Measurements from ENCODE around the gene RTN4RL1. TPM values are rescaled to one million over a fixed set of nuclear protein-coding genes. Genes with fewer than 3 reads are reported as not detected.

The RTN4RL1 gene
- total and polyA plus RNA-seq, 2 of the 13 experiments (the other 11 are each of a cell fraction or from before 2014, with no cell fraction given): 0.01 TPM; not detected in 1

DNA sequence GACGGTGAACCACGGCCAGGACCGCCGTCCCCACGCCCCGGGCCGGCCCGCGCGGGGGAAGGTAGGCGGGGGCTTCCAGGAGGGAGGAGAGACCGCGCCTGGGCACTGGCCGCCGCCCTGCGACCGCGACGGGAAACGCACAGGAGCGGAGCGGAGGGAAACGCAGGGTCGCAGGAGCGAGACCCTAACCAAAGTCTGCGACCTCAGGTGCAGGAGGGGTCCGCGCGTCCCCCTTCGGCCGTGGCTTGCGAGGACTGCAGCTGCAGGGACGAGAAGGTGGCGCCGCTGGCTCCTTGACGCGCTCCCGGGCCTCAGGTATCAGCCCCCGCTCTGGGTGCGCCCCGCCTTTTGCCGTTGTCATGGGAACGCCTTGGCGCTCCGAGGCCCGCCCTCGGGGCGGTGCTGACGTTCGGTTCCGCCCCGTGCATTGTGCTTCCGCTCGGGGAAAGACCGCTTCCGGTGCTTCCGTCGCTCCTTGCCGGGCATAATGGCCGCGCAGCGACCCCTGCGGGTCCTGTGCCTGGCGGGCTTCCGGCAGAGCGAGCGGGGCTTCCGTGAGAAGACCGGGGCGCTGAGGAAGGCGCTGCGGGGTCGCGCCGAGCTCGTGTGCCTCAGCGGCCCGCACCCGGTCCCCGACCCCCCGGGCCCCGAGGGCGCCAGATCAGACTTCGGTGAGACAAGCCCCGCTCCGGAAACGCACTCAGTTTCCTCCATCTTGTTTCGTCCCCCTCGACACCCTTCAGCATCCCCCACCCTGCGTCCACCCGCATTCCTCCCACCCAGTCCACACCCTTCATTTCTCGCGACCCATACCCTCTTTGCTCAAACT is 16.6 kb upstream of the RTN4RL1 start, which contains the start of gene OVCA2 (continued):
- TF ChIP-seq TBX2 (CRISPR knock-in tag; IDR thresholded peaks at IDR 0.05; ENCODE audit: borderline replicate concordance) (peak; percentile 79), MZF1 (CRISPR knock-in tag; IDR thresholded peaks at IDR 0.05; ENCODE audit: borderline replicate concordance) (no peak), GPN1 (CRISPR knock-in tag; IDR thresholded peaks at IDR 0.05; ENCODE audit: borderline replicate concordance) (no peak; the same call in 1 of the 2 replicates), MTF1 (CRISPR knock-in tag; IDR thresholded peaks at IDR 0.05) (no peak), ZNF367 (CRISPR knock-in tag; IDR thresholded peaks at IDR 0.05; ENCODE audit: borderline replicate concordance) (no peak), TOE1 (CRISPR knock-in tag; IDR thresholded peaks at IDR 0.05) (peak; percentile 68; the same call in 1 of the 2 replicates), TCF7 (IDR thresholded peaks at IDR 0.05; ENCODE audit: low read depth) (no peak), SP1 (IDR thresholded peaks at IDR 0.05) (no peak), SP1 (CRISPR knock-in tag; IDR thresholded peaks at IDR 0.05) (peak; percentile 88), MYC (CRISPR knock-in tag; IDR thresholded peaks at IDR 0.05; ENCODE audit: borderline replicate concordance) (peak; percentile 79; the same call in 1 of the 2 replicates), ZNF143 (CRISPR knock-in tag; IDR thresholded peaks at IDR 0.05) (peak; percentile 61; the same call in 1 of the 2 replicates), ZFP37 (CRISPR knock-in tag; IDR thresholded peaks at IDR 0.05; ENCODE audit: borderline replicate concordance) (no peak), ZNF317 (CRISPR knock-in tag; IDR thresholded peaks at IDR 0.05) (no peak), HDAC1 (CRISPR knock-in tag; IDR thresholded peaks at IDR 0.05) (peak; percentile 72; the same call in 1 of the 2 replicates)
- TF ChIP-seq, protein P1, sequence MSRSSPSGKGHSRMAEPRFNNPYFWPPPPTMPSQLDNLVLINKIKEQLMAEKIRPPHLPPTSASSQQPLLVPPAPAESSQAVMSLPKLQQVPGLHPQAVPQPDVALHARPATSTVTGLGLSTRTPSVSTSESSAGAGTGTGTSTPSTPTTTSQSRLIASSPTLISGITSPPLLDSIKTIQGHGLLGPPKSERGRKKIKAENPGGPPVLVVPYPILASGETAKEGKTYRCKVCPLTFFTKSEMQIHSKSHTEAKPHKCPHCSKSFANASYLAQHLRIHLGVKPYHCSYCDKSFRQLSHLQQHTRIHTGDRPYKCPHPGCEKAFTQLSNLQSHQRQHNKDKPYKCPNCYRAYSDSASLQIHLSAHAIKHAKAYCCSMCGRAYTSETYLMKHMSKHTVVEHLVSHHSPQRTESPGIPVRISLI (CRISPR knock-in tag; IDR thresholded peaks at IDR 0.05; ENCODE audit: borderline replicate concordance): no peak
- TF ChIP-seq, protein P2, sequence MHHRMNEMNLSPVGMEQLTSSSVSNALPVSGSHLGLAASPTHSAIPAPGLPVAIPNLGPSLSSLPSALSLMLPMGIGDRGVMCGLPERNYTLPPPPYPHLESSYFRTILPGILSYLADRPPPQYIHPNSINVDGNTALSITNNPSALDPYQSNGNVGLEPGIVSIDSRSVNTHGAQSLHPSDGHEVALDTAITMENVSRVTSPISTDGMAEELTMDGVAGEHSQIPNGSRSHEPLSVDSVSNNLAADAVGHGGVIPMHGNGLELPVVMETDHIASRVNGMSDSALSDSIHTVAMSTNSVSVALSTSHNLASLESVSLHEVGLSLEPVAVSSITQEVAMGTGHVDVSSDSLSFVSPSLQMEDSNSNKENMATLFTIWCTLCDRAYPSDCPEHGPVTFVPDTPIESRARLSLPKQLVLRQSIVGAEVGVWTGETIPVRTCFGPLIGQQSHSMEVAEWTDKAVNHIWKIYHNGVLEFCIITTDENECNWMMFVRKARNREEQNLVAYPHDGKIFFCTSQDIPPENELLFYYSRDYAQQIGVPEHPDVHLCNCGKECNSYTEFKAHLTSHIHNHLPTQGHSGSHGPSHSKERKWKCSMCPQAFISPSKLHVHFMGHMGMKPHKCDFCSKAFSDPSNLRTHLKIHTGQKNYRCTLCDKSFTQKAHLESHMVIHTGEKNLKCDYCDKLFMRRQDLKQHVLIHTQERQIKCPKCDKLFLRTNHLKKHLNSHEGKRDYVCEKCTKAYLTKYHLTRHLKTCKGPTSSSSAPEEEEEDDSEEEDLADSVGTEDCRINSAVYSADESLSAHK (CRISPR knock-in tag; IDR thresholded peaks at IDR 0.05; ENCODE audit: borderline replicate concordance): no peak
- TF ChIP-seq, protein P3, sequence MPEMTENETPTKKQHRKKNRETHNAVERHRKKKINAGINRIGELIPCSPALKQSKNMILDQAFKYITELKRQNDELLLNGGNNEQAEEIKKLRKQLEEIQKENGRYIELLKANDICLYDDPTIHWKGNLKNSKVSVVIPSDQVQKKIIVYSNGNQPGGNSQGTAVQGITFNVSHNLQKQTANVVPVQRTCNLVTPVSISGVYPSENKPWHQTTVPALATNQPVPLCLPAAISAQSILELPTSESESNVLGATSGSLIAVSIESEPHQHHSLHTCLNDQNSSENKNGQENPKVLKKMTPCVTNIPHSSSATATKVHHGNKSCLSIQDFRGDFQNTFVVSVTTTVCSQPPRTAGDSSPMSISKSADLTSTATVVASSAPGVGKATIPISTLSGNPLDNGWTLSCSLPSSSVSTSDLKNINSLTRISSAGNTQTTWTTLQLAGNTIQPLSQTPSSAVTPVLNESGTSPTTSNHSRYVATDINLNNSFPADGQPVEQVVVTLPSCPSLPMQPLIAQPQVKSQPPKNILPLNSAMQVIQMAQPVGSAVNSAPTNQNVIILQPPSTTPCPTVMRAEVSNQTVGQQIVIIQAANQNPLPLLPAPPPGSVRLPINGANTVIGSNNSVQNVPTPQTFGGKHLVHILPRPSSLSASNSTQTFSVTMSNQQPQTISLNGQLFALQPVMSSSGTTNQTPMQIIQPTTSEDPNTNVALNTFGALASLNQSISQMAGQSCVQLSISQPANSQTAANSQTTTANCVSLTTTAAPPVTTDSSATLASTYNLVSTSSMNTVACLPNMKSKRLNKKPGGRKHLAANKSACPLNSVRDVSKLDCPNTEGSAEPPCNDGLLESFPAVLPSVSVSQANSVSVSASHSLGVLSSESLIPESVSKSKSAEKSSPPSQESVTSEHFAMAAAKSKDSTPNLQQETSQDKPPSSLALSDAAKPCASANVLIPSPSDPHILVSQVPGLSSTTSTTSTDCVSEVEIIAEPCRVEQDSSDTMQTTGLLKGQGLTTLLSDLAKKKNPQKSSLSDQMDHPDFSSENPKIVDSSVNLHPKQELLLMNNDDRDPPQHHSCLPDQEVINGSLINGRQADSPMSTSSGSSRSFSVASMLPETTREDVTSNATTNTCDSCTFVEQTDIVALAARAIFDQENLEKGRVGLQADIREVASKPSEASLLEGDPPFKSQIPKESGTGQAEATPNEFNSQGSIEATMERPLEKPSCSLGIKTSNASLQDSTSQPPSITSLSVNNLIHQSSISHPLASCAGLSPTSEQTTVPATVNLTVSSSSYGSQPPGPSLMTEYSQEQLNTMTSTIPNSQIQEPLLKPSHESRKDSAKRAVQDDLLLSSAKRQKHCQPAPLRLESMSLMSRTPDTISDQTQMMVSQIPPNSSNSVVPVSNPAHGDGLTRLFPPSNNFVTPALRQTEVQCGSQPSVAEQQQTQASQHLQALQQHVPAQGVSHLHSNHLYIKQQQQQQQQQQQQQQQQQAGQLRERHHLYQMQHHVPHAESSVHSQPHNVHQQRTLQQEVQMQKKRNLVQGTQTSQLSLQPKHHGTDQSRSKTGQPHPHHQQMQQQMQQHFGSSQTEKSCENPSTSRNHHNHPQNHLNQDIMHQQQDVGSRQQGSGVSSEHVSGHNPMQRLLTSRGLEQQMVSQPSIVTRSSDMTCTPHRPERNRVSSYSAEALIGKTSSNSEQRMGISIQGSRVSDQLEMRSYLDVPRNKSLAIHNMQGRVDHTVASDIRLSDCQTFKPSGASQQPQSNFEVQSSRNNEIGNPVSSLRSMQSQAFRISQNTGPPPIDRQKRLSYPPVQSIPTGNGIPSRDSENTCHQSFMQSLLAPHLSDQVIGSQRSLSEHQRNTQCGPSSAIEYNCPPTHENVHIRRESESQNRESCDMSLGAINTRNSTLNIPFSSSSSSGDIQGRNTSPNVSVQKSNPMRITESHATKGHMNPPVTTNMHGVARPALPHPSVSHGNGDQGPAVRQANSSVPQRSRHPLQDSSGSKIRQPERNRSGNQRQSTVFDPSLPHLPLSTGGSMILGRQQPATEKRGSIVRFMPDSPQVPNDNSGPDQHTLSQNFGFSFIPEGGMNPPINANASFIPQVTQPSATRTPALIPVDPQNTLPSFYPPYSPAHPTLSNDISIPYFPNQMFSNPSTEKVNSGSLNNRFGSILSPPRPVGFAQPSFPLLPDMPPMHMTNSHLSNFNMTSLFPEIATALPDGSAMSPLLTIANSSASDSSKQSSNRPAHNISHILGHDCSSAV (CRISPR knock-in tag; IDR thresholded peaks at IDR 0.05; ENCODE audit: borderline replicate concordance): no peak

Measured in HepG2 (cell line).